AG04450 (cell line): ENCODE measurements around the gene EPHB2. TPM values are rescaled to one million over a fixed set of nuclear protein-coding genes. Genes with fewer than 3 reads are reported as not detected.

ENCODE experiments used
- CTCF ChIA-PET: fragments of 300-600, 350-600 bp; formaldehyde crosslinking; extraction: SDS; loops from one replicate; lab custom pipeline; 2022; ENCODE audit warnings: antibody characterized with exemption, inconsistent platforms; lab: Charles Lee
- POLR2A ChIA-PET: fragments of 350-600 bp; formaldehyde crosslinking; extraction: SDS; loops from one replicate; lab custom pipeline; 2021; ENCODE audit warnings: antibody characterized with exemption, inconsistent platforms; lab: Yijun Ruan, JAX
- DNase-seq: peaks from one replicate; pipeline ENCODE4 v3.0.0-alpha.2; 2011; ENCODE audit warnings: low read depth, low spot score
- H3K27ac ChIP-seq: one replicate; pipeline ENCODE4 v1.5.1; 2012; ENCODE audit warnings: low read depth, low read length, control low read depth
- H3K27me3 ChIP-seq: one replicate; pipeline ENCODE4 v1.6.0; 2012; ENCODE audit warnings: low read length; ENCODE audit not compliant: control insufficient read depth, insufficient read depth
- H3K4me3 ChIP-seq: 2 replicates; pipeline ENCODE4 v1.5.1; 2011; ENCODE audit warnings: mild to moderate bottlenecking, low read depth, low read length, control low read depth
- H3K9me3 ChIP-seq: 2 replicates; pipeline ENCODE4 v1.5.1; 2012; ENCODE audit warnings: low read length; ENCODE audit not compliant: control insufficient read depth, insufficient read depth
- CTCF ChIP-seq: IDR thresholded peaks from 2 replicates; pipeline ENCODE4 v1.5.1; 2011; ENCODE audit warnings: low read depth, low read length, control low read depth, inconsistent platforms
- polyA plus RNA-seq: library from polyadenylated mRNA; depleted of rRNA; stranded (reverse); fragments of >200 nt; gene quantifications from 2 replicates; pipeline ENCODE4 v1.2.3, GENCODE V29; 2011

EPHB2 gene
- polyA plus RNA-seq, 1 experiment, result 30.9 TPM

- no peak overlapping the region for H3K27ac ChIP-seq
- H3K9me3 ChIP-seq, result no peaks in the 10 kb centered on the region
- H3K4me3 ChIP-seq, result no peak overlapping the region
- TF ChIP-seq CTCF, result no peak
- ChIA-PET CTCF (interaction anchor here (1.0 to 1.4 kb wide), 4 partner anchors 10 to 25 kb away, joined by 3 to 5 read pairs (median 4); no protein-coding TSS in a partner anchor), POLR2A (interaction anchor here (0.7 to 1.4 kb wide), 3 partner anchors 10 to 21 kb away, joined by 3 to 5 read pairs (median 5); no protein-coding TSS in a partner anchor)
- no peaks in the 10 kb centered on the region for H3K27me3 ChIP-seq
- DNase-seq, result no peak
These were observed 18.7 kb downstream of the EPHB2 start for GRCh38 chr1:22729400-22729773.

- CTCF ChIA-PET, result interaction anchor here (1.0 to 1.4 kb wide), 4 partner anchors 10 to 25 kb away, joined by 3 to 5 read pairs (median 4); no protein-coding TSS in a partner anchor
- DNase-seq, result no peak
- H3K4me3 ChIP-seq, result no peak overlapping the region
These were observed 19.3 kb downstream of the EPHB2 start for GRCh38 chr1:22729912-22730311.

GRCh38 chr1:22731924-22732720, 21.5 kb downstream of the EPHB2 start:
- TF ChIP-seq CTCF, result peak; percentile 57
- CTCF ChIA-PET, result interaction anchor here (0.7 to 1.3 kb wide), 6 partner anchors 12 to 130 kb away, joined by 3 read pairs; no protein-coding TSS in a partner anchor
- no peak for DNase-seq
- H3K9me3 ChIP-seq, result no peaks in the 10 kb centered on the region
- no peak overlapping the region for H3K27ac ChIP-seq
- POLR2A ChIA-PET, result no interaction called here
- no peaks in the 10 kb centered on the region for H3K27me3 ChIP-seq
- H3K4me3 ChIP-seq, result no peak overlapping the region

More at GRCh38 chr1:22729912-22730311, 19.3 kb downstream of the EPHB2 start:
- no peaks in the 10 kb centered on the region for H3K27me3 ChIP-seq
- H3K27ac ChIP-seq, result no peak overlapping the region
- TF ChIP-seq CTCF, result no peak
- POLR2A ChIA-PET, result no interaction called here
- no peaks in the 10 kb centered on the region for H3K9me3 ChIP-seq

GRCh38 chr1:22733643-22734042, 23.0 kb downstream of the EPHB2 start:
- CTCF ChIA-PET, result interaction anchor here (0.7 to 1.0 kb wide), 2 partner anchors 29 to 77 kb away, joined by 3 to 4 read pairs; no protein-coding TSS in a partner anchor
- H3K9me3 ChIP-seq, result no peaks in the 10 kb centered on the region
- no peak overlapping the region for H3K27ac ChIP-seq
- POLR2A ChIA-PET, result interaction anchor here (1.8 kb wide), 1 partner anchor 16 kb away, joined by 4 read pairs; no protein-coding TSS in a partner anchor
- TF ChIP-seq CTCF, result no peak
- H3K4me3 ChIP-seq, result no peak overlapping the region
- no peaks in the 10 kb centered on the region for H3K27me3 ChIP-seq
- DNase-seq, result no peak
